Measurements from ENCODE around the gene LACRT. TPM values are rescaled to one million over a fixed set of nuclear protein-coding genes. Genes with fewer than 3 reads are reported as not detected.

LACRT gene
- polyA plus RNA-seq, 1 of the 3 experiments (the other 2 are of a cell fraction) = not detected

DNA sequence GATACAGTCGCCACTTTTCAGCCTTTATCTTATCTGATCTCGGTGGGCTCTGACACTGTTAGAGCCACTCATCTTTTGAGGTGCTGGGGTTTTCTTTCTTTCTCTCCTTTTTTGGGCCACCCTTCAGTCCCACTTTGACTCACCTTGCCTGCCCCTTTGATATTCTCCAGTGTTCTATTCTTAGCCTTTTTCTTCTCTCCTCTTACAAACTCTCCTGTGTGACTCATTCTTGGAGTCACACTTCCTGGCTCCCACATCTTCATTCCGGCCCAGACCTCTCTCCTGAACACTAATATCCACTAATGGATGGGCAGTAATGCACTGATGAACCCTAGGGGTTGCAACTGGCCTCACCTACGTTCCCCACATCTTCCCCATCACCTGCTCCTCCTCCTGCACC lies 15.7 kb upstream of the LACRT start:
- Histone ChIP-seq H2AFZ (ENCODE audit: low read depth) (no peak overlapping the region), H4K20me1 (ENCODE audit: insufficient read depth) (no peaks in the 10 kb centered on the region), H3K4me2 (no peak overlapping the region), H3K36me3 (replicated peaks in 1 of 2; ENCODE audit: control insufficient read depth in 1 of 2, insufficient read depth in 2 of 2, low read length in 1 of 2) (no peaks in the 10 kb centered on the region), H3K27me3 (ENCODE audit: insufficient read depth) (peaks cover 7% of the 10 kb centered on the region; the same call in 1 of the 2 replicates), H3K9me2 (no peaks in the 10 kb centered on the region), H3K9me3 (no peaks in the 10 kb centered on the region), H3K79me2 (ENCODE audit: insufficient read depth) (no peaks in the 10 kb centered on the region), H3K4me1 (ENCODE audit: control insufficient read depth in 1 of 2, insufficient read depth in 2 of 2, low read depth in 1 of 2, low read length in 1 of 2) (no peaks in the 10 kb centered on the region), H3F3A (replicated peaks; ENCODE audit: insufficient read depth) (no peaks in the 10 kb centered on the region), H3K4me3 (ENCODE audit: low read depth in 2 of 2, low read length in 1 of 2) (no peak overlapping the region), H3K9ac (no peak overlapping the region), H3K27ac (ENCODE audit: low read depth in 2 of 2, low read length in 1 of 2) (no peak overlapping the region)
- DNase-seq = no peak
- 3% methylated on average over 4 of the region's 4 CpGs for WGBS (ENCODE audit: low lambda C conversion rate)
- POLR2A ChIA-PET = no interaction called here
- TF ChIP-seq MXI1 (IDR thresholded peaks at IDR 0.05; ENCODE audit: low read depth, low read length) = no peak
- TF ChIP-seq TAF1 (IDR thresholded peaks at IDR 0.05; ENCODE audit: borderline replicate concordance, low read depth, low read length) = no peak
- TF ChIP-seq EP300 (IDR thresholded peaks at IDR 0.05; ENCODE audit: borderline replicate concordance in 1 of 2, low read depth in 1 of 2, low read length in 1 of 2) = no peak
- no peak for TF ChIP-seq RCOR1 (IDR thresholded peaks at IDR 0.05; ENCODE audit: low read length)
- CTCF ChIA-PET = no interaction called here

DNA sequence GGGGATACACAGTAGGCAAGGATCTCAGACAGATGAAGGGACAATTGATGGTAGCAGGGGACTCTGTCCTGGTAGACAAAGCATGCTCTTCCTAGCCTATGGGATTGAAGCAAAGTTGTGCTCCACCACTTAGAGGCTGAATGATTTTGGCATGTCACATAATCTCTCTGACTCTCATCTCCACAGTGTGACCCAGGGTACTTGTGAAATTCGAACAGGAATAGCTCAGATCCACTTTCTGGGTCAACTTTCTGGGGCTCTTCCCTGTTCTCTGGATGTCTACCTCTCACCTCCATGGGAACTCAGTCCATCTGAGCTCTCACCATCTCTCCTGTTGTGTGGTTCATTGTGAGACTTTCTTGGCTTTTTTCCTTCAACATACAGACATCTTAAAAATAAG lies 15.1 kb upstream of the LACRT start:
- 0% methylated on average over 1 of the region's 1 CpG for WGBS (ENCODE audit: low lambda C conversion rate)
- POLR2A ChIA-PET = no interaction called here
- H3K4me1 ChIP-seq (ENCODE audit: control insufficient read depth in 1 of 2, insufficient read depth in 2 of 2, low read depth in 1 of 2, low read length in 1 of 2) = no peaks in the 10 kb centered on the region
- H3K4me2 ChIP-seq = no peak overlapping the region
- no peaks in the 10 kb centered on the region for H3K9me2 ChIP-seq
- no peak overlapping the region for H2AFZ ChIP-seq (ENCODE audit: low read depth)
- no peaks in the 10 kb centered on the region for H3K79me2 ChIP-seq (ENCODE audit: insufficient read depth)
- H3K4me3 ChIP-seq (ENCODE audit: low read depth in 2 of 2, low read length in 1 of 2) = no peak overlapping the region
- no peaks in the 10 kb centered on the region for H4K20me1 ChIP-seq (ENCODE audit: insufficient read depth)
- no peak overlapping the region for H3K27ac ChIP-seq (ENCODE audit: low read depth in 2 of 2, low read length in 1 of 2)
- no peak for DNase-seq
- no peaks in the 10 kb centered on the region for H3K9me3 ChIP-seq
- H3K9ac ChIP-seq = no peak overlapping the region
- H3K36me3 ChIP-seq (replicated peaks in 1 of 2; ENCODE audit: control insufficient read depth in 1 of 2, insufficient read depth in 2 of 2, low read length in 1 of 2) = no peaks in the 10 kb centered on the region
- H3F3A ChIP-seq (replicated peaks; ENCODE audit: insufficient read depth) = no peaks in the 10 kb centered on the region
- CTCF ChIA-PET = no interaction called here
- TF ChIP-seq, protein P1, sequence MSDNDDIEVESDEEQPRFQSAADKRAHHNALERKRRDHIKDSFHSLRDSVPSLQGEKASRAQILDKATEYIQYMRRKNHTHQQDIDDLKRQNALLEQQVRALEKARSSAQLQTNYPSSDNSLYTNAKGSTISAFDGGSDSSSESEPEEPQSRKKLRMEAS (IDR thresholded peaks at IDR 0.05; ENCODE audit: low read depth) = no peak
- TF ChIP-seq ELF1 (IDR thresholded peaks at IDR 0.05) = no peak
- no peak for TF ChIP-seq FOXM1 (IDR thresholded peaks at IDR 0.05; ENCODE audit: low read depth)
- TF ChIP-seq, protein P2, sequence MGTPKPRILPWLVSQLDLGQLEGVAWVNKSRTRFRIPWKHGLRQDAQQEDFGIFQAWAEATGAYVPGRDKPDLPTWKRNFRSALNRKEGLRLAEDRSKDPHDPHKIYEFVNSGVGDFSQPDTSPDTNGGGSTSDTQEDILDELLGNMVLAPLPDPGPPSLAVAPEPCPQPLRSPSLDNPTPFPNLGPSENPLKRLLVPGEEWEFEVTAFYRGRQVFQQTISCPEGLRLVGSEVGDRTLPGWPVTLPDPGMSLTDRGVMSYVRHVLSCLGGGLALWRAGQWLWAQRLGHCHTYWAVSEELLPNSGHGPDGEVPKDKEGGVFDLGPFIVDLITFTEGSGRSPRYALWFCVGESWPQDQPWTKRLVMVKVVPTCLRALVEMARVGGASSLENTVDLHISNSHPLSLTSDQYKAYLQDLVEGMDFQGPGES (IDR thresholded peaks at IDR 0.05; ENCODE audit: low read depth, low read length) = no peak
- no peak for TF ChIP-seq RCOR1 (IDR thresholded peaks at IDR 0.05; ENCODE audit: low read length)
- TF ChIP-seq FOSL2 (IDR thresholded peaks at IDR 0.05; ENCODE audit: borderline replicate concordance, low read depth) = no peak
- no peak for TF ChIP-seq RFX5 (IDR thresholded peaks at IDR 0.05; ENCODE audit: low read length)
- TF ChIP-seq, protein P3, sequence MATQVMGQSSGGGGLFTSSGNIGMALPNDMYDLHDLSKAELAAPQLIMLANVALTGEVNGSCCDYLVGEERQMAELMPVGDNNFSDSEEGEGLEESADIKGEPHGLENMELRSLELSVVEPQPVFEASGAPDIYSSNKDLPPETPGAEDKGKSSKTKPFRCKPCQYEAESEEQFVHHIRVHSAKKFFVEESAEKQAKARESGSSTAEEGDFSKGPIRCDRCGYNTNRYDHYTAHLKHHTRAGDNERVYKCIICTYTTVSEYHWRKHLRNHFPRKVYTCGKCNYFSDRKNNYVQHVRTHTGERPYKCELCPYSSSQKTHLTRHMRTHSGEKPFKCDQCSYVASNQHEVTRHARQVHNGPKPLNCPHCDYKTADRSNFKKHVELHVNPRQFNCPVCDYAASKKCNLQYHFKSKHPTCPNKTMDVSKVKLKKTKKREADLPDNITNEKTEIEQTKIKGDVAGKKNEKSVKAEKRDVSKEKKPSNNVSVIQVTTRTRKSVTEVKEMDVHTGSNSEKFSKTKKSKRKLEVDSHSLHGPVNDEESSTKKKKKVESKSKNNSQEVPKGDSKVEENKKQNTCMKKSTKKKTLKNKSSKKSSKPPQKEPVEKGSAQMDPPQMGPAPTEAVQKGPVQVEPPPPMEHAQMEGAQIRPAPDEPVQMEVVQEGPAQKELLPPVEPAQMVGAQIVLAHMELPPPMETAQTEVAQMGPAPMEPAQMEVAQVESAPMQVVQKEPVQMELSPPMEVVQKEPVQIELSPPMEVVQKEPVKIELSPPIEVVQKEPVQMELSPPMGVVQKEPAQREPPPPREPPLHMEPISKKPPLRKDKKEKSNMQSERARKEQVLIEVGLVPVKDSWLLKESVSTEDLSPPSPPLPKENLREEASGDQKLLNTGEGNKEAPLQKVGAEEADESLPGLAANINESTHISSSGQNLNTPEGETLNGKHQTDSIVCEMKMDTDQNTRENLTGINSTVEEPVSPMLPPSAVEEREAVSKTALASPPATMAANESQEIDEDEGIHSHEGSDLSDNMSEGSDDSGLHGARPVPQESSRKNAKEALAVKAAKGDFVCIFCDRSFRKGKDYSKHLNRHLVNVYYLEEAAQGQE (IDR thresholded peaks at IDR 0.05; ENCODE audit: low read depth, low read length) = no peak
- TF ChIP-seq JUND (IDR thresholded peaks at IDR 0.05) = no peak
- no peak for TF ChIP-seq MXI1 (IDR thresholded peaks at IDR 0.05; ENCODE audit: low read depth, low read length)
- TF ChIP-seq EZH2phosphoT487 (IDR thresholded peaks at IDR 0.05; ENCODE audit: borderline replicate concordance, low read depth) = no peak
- no peak for TF ChIP-seq NFIC (IDR thresholded peaks at IDR 0.05; ENCODE audit: borderline replicate concordance)
- TF ChIP-seq POLR2AphosphoS5 (IDR thresholded peaks at IDR 0.05; ENCODE audit: low read depth, low read length) = no peak
- TF ChIP-seq RAD21 (IDR thresholded peaks at IDR 0.05; ENCODE audit: low read length) = no peak
- H3K27me3 ChIP-seq (ENCODE audit: insufficient read depth) = peaks cover 10% of the 10 kb centered on the region; the same call in 1 of the 2 replicates

All from SK-N-SH (cell line).